Gastrocnemius medialis (tissue), 4 donors: ENCODE results near the gene DUSP2.

ENCODE experiments used
- CTCF ChIP-seq, 5 experiments: fragments of 450-650 bp in 3 of 5; fragments of 200-600 bp in 2 of 5; sonication (generic) in 2 of 5; IDR thresholded peaks in 4 of 5; conservative IDR thresholded peaks in 1 of 5; 1 replicate in 4 of 5; 2 replicates in 1 of 5; pipeline ENCODE4 v1.5.1; 2016 to 2019; ENCODE audit warnings: antibody characterized with exemption in 5 of 5, mild to moderate bottlenecking in 3 of 5, moderate library complexity in 3 of 5
- POLR2A ChIP-seq, 2 donors: fragments of 450-650 bp; IDR thresholded peaks; one replicate each; pipeline ENCODE4 v1.6.1; 2017; ENCODE audit warnings: antibody characterized with exemption in 2 of 2, mild to moderate bottlenecking in 2 of 2, moderate library complexity in 2 of 2

GRCh38 chr2:96150007-96150640, 4.9 kb upstream of the DUSP2 start:
- TF ChIP-seq CTCF (IDR thresholded peaks at IDR 0.05 in 4 of 5, conservative IDR thresholded peaks at IDR 0.05 in 1 of 5) = no peak
- no peak for TF ChIP-seq POLR2A (IDR thresholded peaks at IDR 0.05)
